HCT116 (cell line): ENCODE results near the gene FCHSD2. TPM values are rescaled to one million over a fixed set of nuclear protein-coding genes. Genes with fewer than 3 reads are reported as not detected.

ENCODE experiments used
- ATAC-seq: fragments of 200-7000 bp; cut with Tn5 transposase; 2 replicates; pipeline ENCODE4 v1.9.1; 2020; ENCODE audit warnings: mild to moderate bottlenecking, moderate library complexity
- BruUV-seq: library from RNA; stranded (reverse); fragments of 400-500 nt; replicated peaks from 2 replicates; lab custom pipeline; 2021; lab: Mats Ljungman, UMichigan
- CTCF ChIA-PET: fragments of 300-600 bp; sonication (Branson Sonifier 250); formaldehyde crosslinking; loops from one replicate; lab custom pipeline; 2021; ENCODE audit warnings: antibody characterized with exemption; lab: Charles Lee
- POLR2A ChIA-PET: fragments of 300-600, 350-600 bp; sonication (Branson Sonifier 250); formaldehyde crosslinking; loops from one replicate; lab custom pipeline; 2021; ENCODE audit warnings: antibody characterized with exemption; lab: Charles Lee
- RAD21 ChIA-PET, 2 experiments: fragments of 300-600 bp; sonication (Branson Sonifier 250); formaldehyde crosslinking; loops; one replicate each; lab custom pipeline; 2023; ENCODE audit warnings: low total read pairs in 2 of 2; ENCODE audit not compliant: uncharacterized antibody in 2 of 2, unreplicated experiment in 2 of 2, low non-redundant PET in 1 of 2; lab: Charles Lee
- DNase-seq: peaks from one replicate; pipeline ENCODE4 v3.0.0-alpha.2; 2010; ENCODE audit warnings: low read depth, low spot score
- H2AFZ ChIP-seq: fragments of 200-600 bp; shearing (Covaris generic), sonication (generic); 2 replicates; pipeline ENCODE4 v1.6.1; 2017; ENCODE audit warnings: low read depth, mixed run types, mixed read lengths, antibody characterized with exemption, low read length; ENCODE audit not compliant: poor library complexity, severe bottlenecking
- H3K27ac ChIP-seq: 2 replicates; pipeline ENCODE4 v1.5.1; 2012; ENCODE audit warnings: low read depth, low read length
- H3K27me3 ChIP-seq: fragments of 200-600 bp; sonication (generic); 2 replicates; pipeline ENCODE4 v1.6.1; 2016; ENCODE audit warnings: mixed run types, low read length, mixed read lengths; ENCODE audit not compliant: insufficient read depth
- H3K36me3 ChIP-seq, 2 experiments: fragments of 200-500 bp in 1 of 2; fragments of 200-600 bp in 1 of 2; sonication (Bioruptor generic) in 1 of 2; sonication (generic) in 1 of 2; 2 replicates each; pipeline versions ENCODE4 v1.5.1 to v1.6.1; 2014 to 2016; ENCODE audit warnings: low read length in 2 of 2, inconsistent platforms in 1 of 2, mixed read lengths in 1 of 2, mixed run types in 1 of 2; ENCODE audit not compliant: insufficient read depth in 2 of 2, control insufficient read depth in 1 of 2
- H3K4me1 ChIP-seq, 2 experiments: fragments of 200-600 bp in 1 of 2; sonication (generic) in 1 of 2; 2 replicates each; pipeline versions ENCODE4 v1.5.1 to v1.6.1; 2012 to 2017; ENCODE audit warnings: low read length in 2 of 2, inconsistent platforms in 1 of 2, mild to moderate bottlenecking in 1 of 2, mixed read lengths in 1 of 2, mixed run types in 1 of 2, moderate library complexity in 1 of 2; ENCODE audit not compliant: insufficient read depth in 2 of 2, control insufficient read depth in 1 of 2
- H3K4me2 ChIP-seq: fragments of 200-600 bp; sonication (generic); 2 replicates; pipeline ENCODE4 v1.6.1; 2017; ENCODE audit warnings: mixed run types, low read length, mixed read lengths
- H3K4me3 ChIP-seq, 2 experiments: fragments of 200-600 bp in 1 of 2; sonication (generic) in 1 of 2; replicated peaks in 1 of 2; 2 replicates each; pipeline ENCODE4 v1.5.1; 2011 to 2016; ENCODE audit warnings: low read length in 2 of 2, control low read depth in 1 of 2, low read depth in 1 of 2, mild to moderate bottlenecking in 1 of 2, mixed read lengths in 1 of 2, mixed run types in 1 of 2
- H3K79me2 ChIP-seq: fragments of 200-600 bp; sonication (generic); 2 replicates; pipeline ENCODE4 v1.6.1; 2017; ENCODE audit warnings: mild to moderate bottlenecking, mixed run types, low read length, moderate library complexity, mixed read lengths; ENCODE audit not compliant: insufficient read depth
- H3K9ac ChIP-seq: fragments of 200-600 bp; sonication (generic); 2 replicates; pipeline ENCODE4 v1.6.1; 2016; ENCODE audit warnings: low read length, mixed read lengths
- H3K9me2 ChIP-seq: fragments of 200-600 bp; sonication (generic), shearing (Covaris generic); 2 replicates; pipeline ENCODE4 v1.6.1; 2017; ENCODE audit warnings: mixed run types, mild to moderate bottlenecking, moderate library complexity; ENCODE audit not compliant: insufficient read depth
- H3K9me3 ChIP-seq, 2 experiments: fragments of 200-500 bp in 1 of 2; fragments of 200-600 bp in 1 of 2; sonication (Bioruptor generic) in 1 of 2; sonication (generic) in 1 of 2; 2 replicates each; pipeline ENCODE4 v1.6.1; 2014 to 2017; ENCODE audit warnings: low read length in 2 of 2, mixed read lengths in 2 of 2, inconsistent platforms in 1 of 2, low read depth in 1 of 2, mild to moderate bottlenecking in 1 of 2, mixed run types in 1 of 2, moderate library complexity in 1 of 2; ENCODE audit not compliant: control insufficient read depth in 1 of 2, insufficient read depth in 1 of 2
- H4K20me1 ChIP-seq: fragments of 200-600 bp; sonication (generic), shearing (Covaris generic); 2 replicates; pipeline ENCODE4 v1.6.1; 2017; ENCODE audit warnings: mixed run types, mild to moderate bottlenecking, moderate library complexity; ENCODE audit not compliant: insufficient read depth
- CBX3 ChIP-seq: IDR thresholded peaks from 2 replicates; pipeline ENCODE4 v1.6.1; 2012; ENCODE audit warnings: low read depth
- CTCF ChIP-seq, 3 experiments: fragments of 200-600 bp in 1 of 3; sonication (generic) in 1 of 3; IDR thresholded peaks in 2 of 3; conservative IDR thresholded peaks in 1 of 3; 2 replicates each; pipeline ENCODE4 v1.5.1; 2012 to 2017; ENCODE audit warnings: low read depth in 2 of 3, low read length in 2 of 3, antibody characterized with exemption in 1 of 3, borderline replicate concordance in 1 of 3, control low read depth in 1 of 3, mild to moderate bottlenecking in 1 of 3, mixed read lengths in 1 of 3, mixed run types in 1 of 3, moderate library complexity in 1 of 3; ENCODE audit not compliant: insufficient read depth in 1 of 3
- ELF1 ChIP-seq: IDR thresholded peaks from 2 replicates; pipeline ENCODE4 v1.6.1; 2012; ENCODE audit warnings: low read depth, borderline replicate concordance
- EZH2 ChIP-seq: fragments of 200-600 bp; sonication (generic); IDR thresholded peaks from 2 replicates; pipeline ENCODE4 v1.6.1; 2017; ENCODE audit warnings: antibody characterized with exemption, mixed run types
- EZH2phosphoT487 ChIP-seq: fragments of 200-600 bp; IDR thresholded peaks from 2 replicates; pipeline ENCODE4 v1.6.1; 2018; ENCODE audit warnings: antibody characterized with exemption, borderline replicate concordance
- MAX ChIP-seq: IDR thresholded peaks from 2 replicates; pipeline ENCODE4 v1.6.1; 2012
- POLR2A ChIP-seq: IDR thresholded peaks from 2 replicates; pipeline ENCODE4 v1.7.0; 2011; ENCODE audit warnings: borderline replicate concordance; ENCODE audit not compliant: insufficient read depth, insufficient read length; ENCODE audit errors: extremely low read depth
- POLR2AphosphoS5 ChIP-seq: IDR thresholded peaks from 2 replicates; pipeline ENCODE4 v1.6.1; 2011; ENCODE audit warnings: mild to moderate bottlenecking, low read depth, low read length, moderate library complexity
- RAD21 ChIP-seq: IDR thresholded peaks from 2 replicates; pipeline ENCODE4 v1.6.1; 2012; ENCODE audit warnings: low read depth, mild to moderate bottlenecking
- REST ChIP-seq: IDR thresholded peaks from 2 replicates; pipeline ENCODE4 v1.6.1; 2012; ENCODE audit warnings: low read depth
- SIN3A ChIP-seq: IDR thresholded peaks from 2 replicates; pipeline ENCODE4 v1.6.1; 2012; ENCODE audit warnings: low read depth
- SRF ChIP-seq: IDR thresholded peaks from 2 replicates; pipeline ENCODE4 v1.6.1; 2012; ENCODE audit warnings: low read depth
- TCF7L2 ChIP-seq: IDR thresholded peaks from 2 replicates; pipeline ENCODE4 v1.7.0; 2011; ENCODE audit warnings: borderline replicate concordance, inconsistent platforms; ENCODE audit not compliant: insufficient read depth, insufficient read length; ENCODE audit errors: extremely low read depth
- YY1 ChIP-seq: IDR thresholded peaks from 2 replicates; pipeline ENCODE4 v1.6.1; 2011; ENCODE audit warnings: low read length, low read depth, moderate library complexity, mild to moderate bottlenecking; ENCODE audit not compliant: insufficient replicate concordance; ENCODE audit errors: extremely low read depth
- ZFX ChIP-seq: fragments of 450-650 bp; IDR thresholded peaks from 2 replicates; pipeline ENCODE4 v1.6.1; 2017
- intact Hi-C: fragments of 100-400 bp; cut with micrococcal nuclease; formaldehyde crosslinking; loops from 2 replicates; pipeline ENCODE4 v1.10.0; 2022
- total RNA-seq: library from RNA; stranded (reverse); gene quantifications from one replicate; pipeline ENCODE4 v1.2.1, GENCODE V29; 2021; ENCODE audit not compliant: unreplicated experiment
- TF ChIP-seq, protein P1 (sequence below): IDR thresholded peaks from 2 replicates; pipeline ENCODE4 v1.6.1; 2011; ENCODE audit warnings: mild to moderate bottlenecking, low read length, moderate library complexity; ENCODE audit not compliant: insufficient replicate concordance; ENCODE audit errors: extremely low read depth

Gene FCHSD2
- total RNA-seq, 1 experiment from 2014 or later: 15.0 TPM

- DNase-seq: no peak
- CTCF ChIA-PET: no interaction called here
- intact Hi-C loops: loop anchor here (5.0 kb wide), 1 partner anchor 49 kb away; no protein-coding TSS in a partner anchor
Measured at GRCh38 chr11:72998676-72999075, 143.4 kb downstream of the FCHSD2 start.

More at GRCh38 chr11:72998676-72999075, 143.4 kb downstream of the FCHSD2 start:
- no peak for TF ChIP-seq EZH2
- TF ChIP-seq SRF: no peak
- no peak for TF ChIP-seq ZFX
- no peak for TF ChIP-seq POLR2A
- TF ChIP-seq REST: no peak
- no peak for TF ChIP-seq EZH2phosphoT487
- TF ChIP-seq ELF1: no peak
- TF ChIP-seq, protein P1, sequence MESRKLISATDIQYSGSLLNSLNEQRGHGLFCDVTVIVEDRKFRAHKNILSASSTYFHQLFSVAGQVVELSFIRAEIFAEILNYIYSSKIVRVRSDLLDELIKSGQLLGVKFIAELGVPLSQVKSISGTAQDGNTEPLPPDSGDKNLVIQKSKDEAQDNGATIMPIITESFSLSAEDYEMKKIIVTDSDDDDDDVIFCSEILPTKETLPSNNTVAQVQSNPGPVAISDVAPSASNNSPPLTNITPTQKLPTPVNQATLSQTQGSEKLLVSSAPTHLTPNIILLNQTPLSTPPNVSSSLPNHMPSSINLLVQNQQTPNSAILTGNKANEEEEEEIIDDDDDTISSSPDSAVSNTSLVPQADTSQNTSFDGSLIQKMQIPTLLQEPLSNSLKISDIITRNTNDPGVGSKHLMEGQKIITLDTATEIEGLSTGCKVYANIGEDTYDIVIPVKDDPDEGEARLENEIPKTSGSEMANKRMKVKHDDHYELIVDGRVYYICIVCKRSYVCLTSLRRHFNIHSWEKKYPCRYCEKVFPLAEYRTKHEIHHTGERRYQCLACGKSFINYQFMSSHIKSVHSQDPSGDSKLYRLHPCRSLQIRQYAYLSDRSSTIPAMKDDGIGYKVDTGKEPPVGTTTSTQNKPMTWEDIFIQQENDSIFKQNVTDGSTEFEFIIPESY: no peak
- no peak for TF ChIP-seq SIN3A
- no peak for TF ChIP-seq RAD21
- no peak for TF ChIP-seq CBX3
- TF ChIP-seq TCF7L2: no peak
- no peak for TF ChIP-seq CTCF (IDR thresholded peaks at IDR 0.05 in 2 of 3, conservative IDR thresholded peaks at IDR 0.05 in 1 of 3; ENCODE audit: borderline replicate concordance in 1 of 3, insufficient read depth in 1 of 3, low read depth in 2 of 3, low read length in 2 of 3)
- TF ChIP-seq YY1: no peak
- no peak for TF ChIP-seq POLR2AphosphoS5
- TF ChIP-seq MAX: no peak
- Histone ChIP-seq H4K20me1 (no peaks in the 10 kb centered on the region), H3K4me1 (no peaks in the 10 kb centered on the region), H3K4me3 (no peak overlapping the region), H3K36me3 (no peaks in the 10 kb centered on the region), H3K9ac (no peak overlapping the region), H2AFZ (no peak overlapping the region), H3K27me3 (no peaks in the 10 kb centered on the region), H3K27ac (no peak overlapping the region), H3K79me2 (no peaks in the 10 kb centered on the region), H3K9me3 (no peaks in the 10 kb centered on the region), H3K9me2 (no peaks in the 10 kb centered on the region), H3K4me2 (no peak overlapping the region)
- no peak for ATAC-seq
- ChIA-PET RAD21 (no interaction called here), POLR2A (no interaction called here)
- BruUV-seq: no TSS peak
